KMS-11 (cell line): Measurements from ENCODE around the gene PPY.
"Not testable (repeated sequence)": the region's sequence is repeated elsewhere in the genome, so short reads cannot be mapped to it uniquely, and the experiment has no call there.

Experiments used
- H2AFZ ChIP-seq: fragments of 200-600 bp; sonication (generic); 2 replicates; pipeline ENCODE4 v1.6.1; 2016; ENCODE audit warnings: antibody characterized with exemption, mixed run types, low read depth
- H3K27ac ChIP-seq: fragments of 200-600 bp; sonication (generic); 2 replicates; pipeline ENCODE4 v1.6.1; 2016; ENCODE audit warnings: mild to moderate bottlenecking, mixed run types
- H3K27me3 ChIP-seq: fragments of 200-600 bp; sonication (generic); 2 replicates; pipeline ENCODE4 v1.6.1; 2017; ENCODE audit warnings: mild to moderate bottlenecking, low read depth, mixed run types, moderate library complexity; ENCODE audit not compliant: insufficient read depth
- H3K36me3 ChIP-seq: fragments of 200-600 bp; sonication (generic); 2 replicates; pipeline ENCODE4 v1.6.1; 2017; ENCODE audit warnings: mild to moderate bottlenecking, mixed run types; ENCODE audit not compliant: insufficient read depth
- H3K4me1 ChIP-seq: fragments of 200-600 bp; sonication (generic); 2 replicates; pipeline ENCODE4 v1.6.1; 2016; ENCODE audit warnings: mild to moderate bottlenecking, low read depth, mixed run types; ENCODE audit not compliant: poor library complexity, severe bottlenecking
- H3K4me2 ChIP-seq: fragments of 200-600 bp; sonication (generic); 2 replicates; pipeline ENCODE4 v1.7.0; 2016; ENCODE audit warnings: mild to moderate bottlenecking, mixed run types
- H3K4me3 ChIP-seq: fragments of 200-600 bp; sonication (generic); IDR thresholded peaks from 2 replicates; pipeline ENCODE4 v1.6.1; 2017; ENCODE audit warnings: low read depth, low read length, mixed read lengths; ENCODE audit not compliant: insufficient read depth
- H3K79me2 ChIP-seq: fragments of 200-600 bp; sonication (generic); 2 replicates; pipeline ENCODE4 v1.6.1; 2016; ENCODE audit warnings: low read depth, mixed run types; ENCODE audit not compliant: insufficient read depth
- H3K9ac ChIP-seq: fragments of 200-600 bp; sonication (generic); 2 replicates; pipeline ENCODE4 v1.6.1; 2016; ENCODE audit warnings: mild to moderate bottlenecking, mixed run types
- H4K20me1 ChIP-seq: fragments of 200-600 bp; sonication (generic); 2 replicates; pipeline ENCODE4 v1.6.1; 2016; ENCODE audit warnings: mild to moderate bottlenecking, mixed run types; ENCODE audit not compliant: insufficient read depth
- CTCF ChIP-seq: fragments of 200-600 bp; sonication (generic); conservative IDR thresholded peaks from 2 replicates; pipeline ENCODE4 v1.6.1; 2017; ENCODE audit warnings: low read depth, mild to moderate bottlenecking, antibody characterized with exemption, low read length, moderate library complexity, mixed read lengths

PPY gene

GRCh38 chr17:43967251-43967875, 25.1 kb upstream of the PPY start:
- Histone ChIP-seq H3K4me1 (no peaks in the 10 kb centered on the region), H3K9ac (no peak overlapping the region), H3K79me2 (no peaks in the 10 kb centered on the region), H3K27me3 (no peaks in the 10 kb centered on the region), H2AFZ (no peak overlapping the region), H4K20me1 (no peaks in the 10 kb centered on the region), H3K36me3 (no peaks in the 10 kb centered on the region), H3K4me2 (no peak overlapping the region), H3K27ac (no peak overlapping the region), H3K4me3 (no peak overlapping the region)
- no peak for TF ChIP-seq CTCF

GRCh38 chr17:43966276-43966675, 24.0 kb upstream of the PPY start:
- Histone ChIP-seq H3K36me3 (no peaks in the 10 kb centered on the region), H3K79me2 (no peaks in the 10 kb centered on the region), H4K20me1 (no peaks in the 10 kb centered on the region), H3K4me3 (no peak overlapping the region), H2AFZ (no peak overlapping the region), H3K4me2 (no peak overlapping the region), H3K9ac (no peak overlapping the region), H3K4me1 (no peaks in the 10 kb centered on the region), H3K27me3 (no peaks in the 10 kb centered on the region), H3K27ac (no peak overlapping the region)
- TF ChIP-seq CTCF: no peak

- Histone ChIP-seq H3K4me3 (no peak overlapping the region), H3K4me2 (no peak overlapping the region), H2AFZ (no peak overlapping the region), H3K36me3 (no peaks in the 10 kb centered on the region), H3K9ac (no peak overlapping the region), H3K4me1 (no peaks in the 10 kb centered on the region), H3K79me2 (no peaks in the 10 kb centered on the region), H3K27me3 (no peaks in the 10 kb centered on the region; the same call in 1 of the 2 replicates), H4K20me1 (no peaks in the 10 kb centered on the region), H3K27ac (no peak overlapping the region)
- TF ChIP-seq CTCF: no peak
Measured at GRCh38 chr17:43962479-43962878, 20.2 kb upstream of the PPY start.

- H3K9ac ChIP-seq: no peak overlapping the region
- H3K27me3 ChIP-seq: no peaks in the 10 kb centered on the region; the same call in 1 of the 2 replicates
- H3K4me2 ChIP-seq: no peak overlapping the region
- no peaks in the 10 kb centered on the region for H3K36me3 ChIP-seq
- TF ChIP-seq CTCF: no peak
- H4K20me1 ChIP-seq: no peaks in the 10 kb centered on the region
- H2AFZ ChIP-seq: no peak overlapping the region
- H3K4me3 ChIP-seq: no peak overlapping the region
- no peak overlapping the region for H3K27ac ChIP-seq
- H3K79me2 ChIP-seq: no peaks in the 10 kb centered on the region
- H3K4me1 ChIP-seq: no peaks in the 10 kb centered on the region
Measured at GRCh38 chr17:43961954-43962353, 19.7 kb upstream of the PPY start.

GRCh38 chr17:43961292-43961691, 19.0 kb upstream of the PPY start:
- H3K4me2 ChIP-seq, H3K27ac ChIP-seq, H3K36me3 ChIP-seq, H2AFZ ChIP-seq, H3K4me3 ChIP-seq, H4K20me1 ChIP-seq, H3K27me3 ChIP-seq, H3K9ac ChIP-seq, H3K4me1 ChIP-seq, H3K79me2 ChIP-seq: not testable (repeated sequence)
